HG03378 (cell line): Measurements from ENCODE around the gene GUCY2F.

Experiments used
- ATAC-seq: cut with Tn5 transposase; IDR thresholded peaks from one replicate; pipeline ENCODE4 v1.9.1; 2021; ENCODE audit warnings: mild to moderate bottlenecking, moderate library complexity; ENCODE audit not compliant: unreplicated experiment

The GUCY2F gene

GRCh38 chrX:109344678-109345077 is 137.2 kb downstream of the GUCY2F start:
- ATAC-seq: no peak

GRCh38 chrX:109344101-109344500 is 137.8 kb downstream of the GUCY2F start:
- no peak for ATAC-seq

DNA sequence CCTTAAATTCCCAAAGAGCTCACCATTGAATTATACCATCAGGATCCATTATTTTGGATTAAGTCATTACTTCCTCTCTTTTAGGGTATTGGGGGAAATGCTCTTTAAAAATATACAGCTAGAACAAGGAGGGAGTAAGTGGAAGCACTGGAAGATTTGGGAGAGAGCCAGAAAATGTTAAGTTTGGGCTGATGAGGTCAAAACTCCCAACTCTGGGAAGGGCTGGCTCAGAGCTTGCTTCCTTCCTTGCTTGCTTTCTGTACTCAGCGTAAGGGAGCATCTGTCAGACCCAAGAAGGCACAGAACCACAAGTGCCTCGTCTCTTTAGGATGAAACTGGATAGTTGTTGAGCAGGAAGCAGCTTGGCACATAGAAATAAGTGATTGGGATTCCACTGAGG is 138.2 kb downstream of the GUCY2F start:
- ATAC-seq: no peak

GRCh38 chrX:109336141-109336540 is 145.7 kb downstream of the GUCY2F start:
- ATAC-seq: no peak

DNA sequence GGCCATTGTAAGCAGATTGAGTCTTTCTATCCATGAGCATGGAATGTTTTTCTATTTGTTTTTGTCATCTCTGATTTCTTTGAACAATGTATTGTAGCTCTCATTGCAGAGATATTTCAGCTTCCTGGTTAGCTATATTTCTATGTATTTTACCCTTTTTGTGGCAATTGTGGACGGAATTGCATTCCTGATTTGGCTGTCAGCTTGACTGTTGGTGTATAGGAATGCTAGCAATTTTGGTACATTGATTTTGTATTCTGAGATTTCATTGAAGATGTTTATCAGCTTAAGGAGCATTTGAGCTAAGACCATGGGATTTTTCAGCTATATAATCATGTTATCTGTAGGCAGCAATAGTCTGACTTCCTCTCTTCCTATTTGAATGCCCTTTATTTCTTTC is 154.6 kb downstream of the GUCY2F start:
- ATAC-seq: no peak
